COLO668 (cell line): ENCODE data around the gene TSPY1.
"Not testable (repeated sequence)": the region's sequence is repeated elsewhere in the genome, so short reads cannot be mapped to it uniquely, and the experiment has no call there.

Experiments used
- DNase-seq: peaks from one replicate; lab custom pipeline; 2025; ENCODE audit not compliant: unreplicated experiment; lab: John Stamatoyannopoulos, UW

Gene TSPY1

GRCh38 chrY:9466655-9467054 lies at the start of gene TSPY1:
Gene TSPY1 (plus strand): TSS chrY:9466955. CDS start chrY:9467001, 46 bp downstream.
- not testable (repeated sequence) for DNase-seq

GRCh38 chrY:9486967-9487366 lies 20.2 kb downstream of the TSPY1 start, which contains the start of gene TSPY9:
Gene TSPY9 (plus strand): TSS chrY:9487267. CDS start chrY:9487313, 46 bp downstream.
- DNase-seq, result not testable (repeated sequence)

- DNase-seq, result not testable (repeated sequence)
Observed at GRCh38 chrY:9504396-9504795, 37.6 kb downstream of the TSPY1 start.

- DNase-seq, result not testable (repeated sequence)
Observed at GRCh38 chrY:9516287-9516686, 49.5 kb downstream of the TSPY1 start.
